ENCODE measurements around the gene SDHAF2.
A peak's percentile ranks its signal among the peaks of the same experiment; 100 is the strongest.
"Not testable (repeated sequence)": the region's sequence is repeated elsewhere in the genome, so short reads cannot be mapped to it uniquely, and the experiment has no call there.

SDHAF2 gene

GRCh38 chr11:61418136-61418535 is 11.8 kb upstream of the SDHAF2 start:
- H3K4me3 ChIP-seq (replicated peaks; ENCODE audit: low read depth, low read length), result no peak overlapping the region
- no peak for TF ChIP-seq CTCF (IDR thresholded peaks at IDR 0.05; ENCODE audit: low read depth, low read length, missing control alignments)
- no peak for DNase-seq (ENCODE audit: extremely low read depth, low read depth)

GRCh38 chr11:61422226-61422625 is 7.7 kb upstream of the SDHAF2 start:
- no peak for TF ChIP-seq CTCF (IDR thresholded peaks at IDR 0.05; ENCODE audit: low read depth, low read length, missing control alignments)
- no peak overlapping the region for H3K4me3 ChIP-seq (replicated peaks; ENCODE audit: low read depth, low read length)

GRCh38 chr11:61425367-61426131 is 4.4 kb upstream of the SDHAF2 start:
- no peak for DNase-seq (ENCODE audit: extremely low read depth, low read depth)
- TF ChIP-seq CTCF (IDR thresholded peaks at IDR 0.05; ENCODE audit: low read depth, low read length, missing control alignments), result no peak
- no peak overlapping the region for H3K4me3 ChIP-seq (replicated peaks; ENCODE audit: low read depth, low read length)

More at GRCh38 chr11:61422226-61422625, 7.7 kb upstream of the SDHAF2 start:
- DNase-seq (ENCODE audit: extremely low read depth, low read depth), result no peak

- peak overlapping the region; percentile 85 for H3K4me3 ChIP-seq (replicated peaks; ENCODE audit: low read depth, low read length)
- TF ChIP-seq CTCF (IDR thresholded peaks at IDR 0.05; ENCODE audit: low read depth, low read length, missing control alignments), result no peak
- no peak for DNase-seq (ENCODE audit: extremely low read depth, low read depth)
These were observed 606 bp upstream of the SDHAF2 start for GRCh38 chr11:61429346-61429690.

GRCh38 chr11:61430839-61431238 is 915 bp downstream of the SDHAF2 start:
- DNase-seq (ENCODE audit: extremely low read depth, low read depth), result not testable (repeated sequence)
- H3K4me3 ChIP-seq (replicated peaks; ENCODE audit: low read depth, low read length), result peak overlapping the region; percentile 85

- DNase-seq (ENCODE audit: extremely low read depth, low read depth), result no peak
These were observed 7.6 kb downstream of the SDHAF2 start for GRCh38 chr11:61437496-61437895.

GRCh38 chr11:61439615-61440014 is 9.7 kb downstream of the SDHAF2 start:
- no peak overlapping the region for H3K4me3 ChIP-seq (replicated peaks; ENCODE audit: low read depth, low read length)
- no peak for TF ChIP-seq CTCF (IDR thresholded peaks at IDR 0.05; ENCODE audit: low read depth, low read length, missing control alignments)
- DNase-seq (ENCODE audit: extremely low read depth, low read depth), result no peak

More at GRCh38 chr11:61437496-61437895, 7.6 kb downstream of the SDHAF2 start:
- no peak for TF ChIP-seq CTCF (IDR thresholded peaks at IDR 0.05; ENCODE audit: low read depth, low read length, missing control alignments)
- no peak overlapping the region for H3K4me3 ChIP-seq (replicated peaks; ENCODE audit: low read depth, low read length)
